GM10266 (cell line): ENCODE results near the gene C20orf141.
A peak's percentile ranks its signal among the peaks of the same experiment; 100 is the strongest.

Experiments used
- DNase-seq: peaks from one replicate; pipeline ENCODE4 v3.0.0; 2012; ENCODE audit errors: extremely low spot score
- TF ChIP-seq, protein P1 (sequence below): IDR thresholded peaks from 2 replicates; pipeline ENCODE4 v1.5.1; 2012; ENCODE audit warnings: mild to moderate bottlenecking, low read depth; ENCODE audit not compliant: control insufficient read depth, insufficient read depth; ENCODE audit errors: missing control alignments

Gene C20orf141

GRCh38 chr20:2816583-2817340 lies 2.0 kb downstream of the C20orf141 start:
- no peak for DNase-seq
- TF ChIP-seq, protein P1, sequence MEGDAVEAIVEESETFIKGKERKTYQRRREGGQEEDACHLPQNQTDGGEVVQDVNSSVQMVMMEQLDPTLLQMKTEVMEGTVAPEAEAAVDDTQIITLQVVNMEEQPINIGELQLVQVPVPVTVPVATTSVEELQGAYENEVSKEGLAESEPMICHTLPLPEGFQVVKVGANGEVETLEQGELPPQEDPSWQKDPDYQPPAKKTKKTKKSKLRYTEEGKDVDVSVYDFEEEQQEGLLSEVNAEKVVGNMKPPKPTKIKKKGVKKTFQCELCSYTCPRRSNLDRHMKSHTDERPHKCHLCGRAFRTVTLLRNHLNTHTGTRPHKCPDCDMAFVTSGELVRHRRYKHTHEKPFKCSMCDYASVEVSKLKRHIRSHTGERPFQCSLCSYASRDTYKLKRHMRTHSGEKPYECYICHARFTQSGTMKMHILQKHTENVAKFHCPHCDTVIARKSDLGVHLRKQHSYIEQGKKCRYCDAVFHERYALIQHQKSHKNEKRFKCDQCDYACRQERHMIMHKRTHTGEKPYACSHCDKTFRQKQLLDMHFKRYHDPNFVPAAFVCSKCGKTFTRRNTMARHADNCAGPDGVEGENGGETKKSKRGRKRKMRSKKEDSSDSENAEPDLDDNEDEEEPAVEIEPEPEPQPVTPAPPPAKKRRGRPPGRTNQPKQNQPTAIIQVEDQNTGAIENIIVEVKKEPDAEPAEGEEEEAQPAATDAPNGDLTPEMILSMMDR, result peak; percentile 37

DNA sequence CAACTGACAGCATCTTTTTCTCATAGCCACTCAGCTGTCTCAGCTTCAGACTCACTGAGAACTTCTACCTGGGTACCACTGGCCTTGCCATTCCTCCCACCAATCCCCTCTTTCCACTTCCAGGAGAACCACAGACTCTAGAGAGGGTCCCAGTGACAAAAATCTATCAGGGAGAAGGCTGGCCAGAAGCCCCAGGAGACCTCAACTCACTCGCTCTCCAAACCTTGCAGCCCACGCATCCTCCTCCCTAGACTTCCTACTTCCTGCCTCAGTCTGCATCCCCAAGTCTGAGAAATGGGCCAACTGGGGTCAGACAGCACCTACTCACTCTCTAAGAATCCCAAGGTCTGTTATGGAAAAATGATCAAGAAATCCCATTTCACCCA lies 2.5 kb downstream of the C20orf141 start:
- TF ChIP-seq, protein P1, result no peak
- no peak for DNase-seq

DNA sequence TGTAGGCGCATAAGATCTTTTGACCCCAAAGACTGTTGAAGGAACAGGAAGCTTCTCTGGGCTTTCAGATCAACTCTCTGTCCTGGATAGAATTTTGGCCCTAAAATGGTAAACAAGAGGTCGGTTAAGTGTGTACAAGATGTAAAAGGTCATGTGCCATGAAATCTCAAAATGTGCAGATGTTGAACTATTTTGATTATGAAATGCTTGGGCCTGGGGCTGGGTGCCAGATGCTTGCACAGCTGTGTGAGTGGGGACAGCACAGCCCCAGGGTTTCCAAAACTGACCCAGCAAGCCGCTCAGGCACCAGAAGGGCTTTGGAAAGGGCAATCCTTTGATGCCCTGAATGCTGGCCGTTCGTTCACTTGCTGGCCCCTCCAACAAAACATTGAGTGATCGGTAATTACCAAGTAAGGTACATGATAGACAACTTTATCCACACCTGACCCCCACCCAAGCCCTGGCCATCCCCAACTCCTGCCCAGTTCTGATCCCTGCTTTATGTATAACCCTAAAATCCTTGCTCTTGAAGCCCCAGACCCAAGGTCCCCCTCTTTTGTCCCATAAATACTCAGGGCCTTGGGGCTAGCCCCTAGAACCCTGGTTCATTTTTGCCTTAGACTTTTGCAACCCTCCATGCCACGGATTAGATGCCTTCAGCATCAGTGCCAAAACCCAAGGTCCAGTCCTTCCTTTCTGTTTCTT lies 3.3 kb downstream of the C20orf141 start:
- no peak for DNase-seq
- TF ChIP-seq, protein P1, result no peak

GRCh38 chr20:2820084-2820895 lies 5.5 kb downstream of the C20orf141 start:
- TF ChIP-seq, protein P1, result no peak
- no peak for DNase-seq

DNA sequence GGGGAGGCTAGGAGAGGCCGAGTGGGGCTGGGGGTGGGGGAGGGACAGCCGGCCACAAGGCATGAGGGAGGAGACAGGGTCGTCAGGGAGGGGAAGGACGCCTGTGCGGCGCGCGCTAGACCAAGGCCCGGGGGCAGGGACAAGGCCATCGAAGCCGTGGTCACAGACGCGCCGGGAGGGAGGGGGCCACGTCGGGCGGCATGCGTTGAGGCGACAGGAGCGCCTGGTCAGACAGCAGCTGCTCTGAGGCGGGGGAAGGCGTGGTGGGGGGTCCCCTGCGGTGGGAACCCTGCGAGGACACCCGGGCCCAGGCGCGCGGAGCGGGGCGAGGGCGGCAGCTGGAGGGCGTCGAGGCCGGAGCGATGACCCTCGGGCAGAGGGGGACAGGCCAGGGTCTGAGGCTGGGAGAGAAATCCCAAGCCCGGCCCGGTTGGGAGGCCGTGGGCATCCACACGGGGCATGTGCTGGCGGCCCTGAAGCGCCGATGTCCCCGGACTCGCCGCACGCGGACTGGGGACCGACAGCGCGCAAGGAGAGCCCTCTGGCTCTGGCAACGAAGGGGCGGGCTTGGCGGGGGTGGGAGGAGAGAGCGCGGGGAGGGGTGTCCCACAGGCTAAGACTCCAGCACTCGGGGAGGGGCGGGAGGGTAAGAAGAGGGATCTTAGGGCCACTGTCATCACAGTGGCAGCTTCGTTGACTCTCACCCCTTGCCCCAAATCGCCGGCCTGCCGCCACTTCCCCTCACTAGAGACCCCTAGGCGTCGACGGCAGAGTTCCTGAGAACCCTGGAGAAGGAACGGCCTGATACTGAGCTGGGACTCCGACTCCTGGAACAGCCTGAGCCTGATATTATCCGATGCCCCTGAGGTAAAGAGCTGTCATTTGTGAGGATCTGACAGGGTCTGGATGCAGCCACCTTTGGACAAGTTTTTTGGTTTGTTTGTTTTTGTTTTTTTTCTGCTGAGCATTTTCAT lies 6.4 kb downstream of the C20orf141 start:
- TF ChIP-seq, protein P1, result no peak
- DNase-seq, result no peak

GRCh38 chr20:2822073-2822472 lies 7.3 kb downstream of the C20orf141 start:
- no peak for DNase-seq
- TF ChIP-seq, protein P1, result no peak
